Left ventricle myocardium superior (tissue), 1 donor: Measurements from ENCODE around the gene CALHM4. TPM values are rescaled to one million over a fixed set of nuclear protein-coding genes. Genes with fewer than 3 reads are reported as not detected.
"Not testable (repeated sequence)": the region's sequence is repeated elsewhere in the genome, so short reads cannot be mapped to it uniquely, and the experiment has no call there.

Experiments
- ATAC-seq: fragments of 200-7000 bp; cut with Tn5 transposase; one replicate; pipeline ENCODE4 v1.9.1; 2020; ENCODE audit warnings: mild to moderate bottlenecking, moderate library complexity
- DNase-seq: peaks from one replicate; pipeline ENCODE4 v3.0.0-alpha.2; 2020
- intact Hi-C: fragments of 100-400 bp; cut with micrococcal nuclease; formaldehyde crosslinking; loops from one replicate; pipeline ENCODE4 v1.11.0; 2022
- total RNA-seq: library from RNA; stranded (reverse); fragmentation: NEBNext Ultra II Directional; extraction: Animal tissue kit (Norgen Biotek cat#: 25700); gene quantifications from one replicate; pipeline ENCODE4 v1.2.1, GENCODE V29; 2021
- donor health status: DM: no; HTN: yes; CAD: no; lungs with severe emphysema.

CALHM4 gene
- total RNA-seq, 1 donor from 2014 or later: 0.32 TPM

DNA sequence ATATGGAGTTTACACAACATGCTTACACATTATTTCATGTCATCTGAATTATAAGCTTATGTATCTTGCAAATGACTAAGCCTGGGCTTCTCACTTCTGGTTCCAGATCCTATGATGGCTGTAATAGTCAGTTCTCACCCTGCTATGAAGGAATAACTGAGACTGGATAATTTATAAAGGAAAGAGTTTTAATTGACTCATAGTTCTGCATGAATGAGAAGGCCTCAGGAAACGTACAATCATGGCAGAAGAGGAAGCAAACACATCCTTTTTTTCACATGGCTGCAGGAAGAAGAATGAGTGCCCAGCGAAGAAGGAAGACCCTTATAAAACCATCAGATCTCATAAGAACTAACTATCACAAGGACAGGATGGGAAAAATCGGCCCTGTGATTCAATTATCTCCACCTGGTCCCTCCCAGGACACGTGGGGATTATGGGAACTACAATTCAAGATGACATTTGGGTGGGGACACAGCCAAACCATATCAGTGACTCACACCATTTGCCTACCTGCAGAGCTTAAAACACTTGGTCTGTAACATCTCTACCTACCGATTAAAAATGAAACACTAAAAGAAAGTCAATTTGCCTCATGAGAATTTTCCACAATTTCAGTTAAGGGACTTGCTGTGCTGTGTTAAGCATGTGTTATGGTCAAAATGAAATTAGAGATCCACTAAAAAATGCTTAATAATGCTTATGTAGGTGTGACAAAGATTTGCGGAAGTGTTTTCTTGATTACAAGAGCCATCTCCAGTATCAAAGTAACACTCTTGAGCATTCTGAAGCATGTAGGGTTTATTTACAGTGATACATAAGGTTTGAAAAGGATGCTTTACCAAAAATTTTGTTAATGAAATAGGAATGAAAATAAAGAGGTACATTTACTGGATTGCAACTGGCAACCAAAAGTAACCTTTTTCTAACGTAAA, 15.5 kb downstream of the CALHM4 start:
- DNase-seq: no peak
- intact Hi-C loops: no loop called here
- ATAC-seq: no peak

DNA sequence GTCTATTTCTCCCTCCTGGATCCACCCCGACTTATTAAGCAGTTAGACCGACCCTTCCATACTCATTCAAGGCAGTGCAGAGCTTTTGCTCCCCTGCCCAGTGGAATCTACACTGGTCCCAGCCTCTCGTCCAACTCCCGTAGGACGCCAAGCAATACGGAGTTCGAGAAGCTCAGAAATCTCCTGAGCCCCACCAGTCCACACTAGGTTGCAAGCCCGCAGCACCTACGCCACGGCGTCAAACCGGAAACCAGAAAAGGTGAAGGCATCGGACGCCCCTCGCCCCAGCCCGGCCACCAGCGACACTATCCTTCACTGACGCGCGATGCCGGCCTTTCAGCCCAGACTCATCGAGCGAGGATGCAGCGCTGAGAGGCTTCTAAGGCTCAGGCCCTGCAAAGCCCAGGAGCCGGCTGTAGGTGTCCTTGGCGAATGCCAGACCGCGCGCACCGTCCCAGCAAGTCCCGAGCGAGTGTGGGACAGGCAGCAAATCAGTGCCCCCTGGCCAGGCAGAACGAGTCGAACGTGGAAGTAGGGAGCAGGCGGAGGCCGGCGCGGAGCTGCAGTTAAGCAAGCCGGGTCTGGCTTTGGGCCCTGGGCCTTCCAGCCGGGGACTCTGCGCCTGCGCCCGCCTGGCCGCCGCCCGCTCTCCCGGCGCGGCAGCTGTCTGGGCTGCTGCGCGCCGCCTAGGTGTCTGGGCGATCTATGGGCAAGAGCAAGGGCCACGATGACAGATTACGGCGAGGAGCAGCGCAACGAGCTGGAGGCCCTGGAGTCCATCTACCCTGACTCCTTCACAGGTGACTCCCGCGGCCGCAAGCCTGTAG, 17.5 kb downstream of the CALHM4 start, which contains the start of gene RWDD1:
Gene RWDD1, plus strand, starts transcription at position 649 of the 827 bp plus-strand sequence. Its CDS starts 79 bp downstream, at position 728.
- intact Hi-C loops: no loop called here
- peak; percentile 100 for DNase-seq
- peak; percentile 98 for ATAC-seq

DNA sequence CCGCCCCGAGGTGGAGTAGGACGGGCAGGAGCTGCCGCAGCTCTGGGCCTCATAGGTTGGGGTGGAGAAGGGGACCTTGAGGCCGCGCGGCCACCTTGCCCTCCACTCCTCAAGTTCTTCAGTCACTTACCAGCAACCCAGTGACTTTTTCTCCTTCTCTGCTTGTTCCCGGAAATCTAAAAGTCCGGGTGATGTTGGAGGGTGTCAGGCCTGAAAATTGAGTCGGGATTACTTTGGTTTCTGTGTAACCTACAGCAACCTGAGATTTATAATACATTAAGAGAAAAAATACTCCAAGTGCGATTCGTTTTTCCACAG, 18.1 kb downstream of the CALHM4 start:
- ATAC-seq: no peak
- no peak for DNase-seq
- intact Hi-C loops: no loop called here

DNA sequence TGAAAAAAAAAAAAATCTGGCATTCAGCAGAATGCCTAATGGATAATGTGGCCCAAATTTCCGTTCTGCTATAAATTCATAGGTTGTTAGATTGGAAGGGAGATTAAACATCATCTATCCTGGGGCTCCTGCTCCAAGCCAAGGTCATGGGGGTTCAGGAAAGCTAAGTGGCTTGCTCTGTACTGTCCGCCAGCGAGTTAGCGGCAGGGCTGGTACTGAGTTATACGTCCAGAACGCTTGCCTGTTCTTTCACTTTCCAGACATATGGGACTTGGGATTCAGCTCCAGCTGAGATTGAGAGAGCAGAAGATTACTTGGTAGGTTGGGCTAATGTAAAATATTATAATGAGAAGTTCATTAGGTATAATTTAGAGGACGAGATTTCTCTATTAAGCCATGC, 18.6 kb downstream of the CALHM4 start:
- DNase-seq (peak; percentile 37), ATAC-seq (peak; percentile 42)
- intact Hi-C loops: no loop called here

DNA sequence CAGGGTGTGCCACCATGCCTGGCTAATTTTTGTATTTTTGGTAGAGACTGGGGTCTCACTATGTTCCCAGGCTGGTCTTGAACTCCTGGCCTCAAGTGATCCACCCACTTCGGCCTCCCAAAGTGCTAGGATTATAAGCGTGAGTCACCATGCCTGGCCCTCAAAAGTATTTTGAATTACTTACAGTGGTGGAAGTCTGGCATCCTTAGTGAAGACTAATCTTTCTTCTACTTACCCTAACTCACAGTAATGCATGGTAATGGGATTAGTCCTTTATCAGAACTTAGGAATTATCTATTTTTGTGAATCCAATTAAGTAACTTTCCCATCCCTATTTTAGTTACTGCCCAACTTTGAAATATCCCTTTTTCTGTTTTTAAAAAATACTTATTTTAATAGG, 21.7 kb downstream of the CALHM4 start:
- ATAC-seq (no peak), DNase-seq (no peak)
- intact Hi-C loops: no loop called here

DNA sequence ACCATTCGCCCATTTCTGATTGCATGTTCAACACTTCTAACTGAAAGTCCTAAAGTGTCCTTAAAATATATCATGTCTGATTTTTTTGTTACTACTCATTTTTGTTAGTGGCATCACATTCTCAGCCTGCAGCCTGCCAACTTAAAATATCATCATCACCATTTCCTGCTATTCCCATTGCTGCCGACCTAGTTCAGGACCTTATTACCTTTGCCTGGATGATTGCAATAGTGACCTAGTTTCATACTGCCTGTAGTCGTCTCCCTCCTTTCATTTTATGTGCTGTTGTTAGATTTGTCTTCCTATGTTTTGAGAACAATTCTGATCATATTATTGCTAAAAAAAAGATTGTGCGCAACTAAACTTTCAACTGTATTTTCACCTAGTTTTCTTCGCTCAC, 23.9 kb downstream of the CALHM4 start:
- no peak for ATAC-seq
- intact Hi-C loops: no loop called here
- DNase-seq: no peak

DNA sequence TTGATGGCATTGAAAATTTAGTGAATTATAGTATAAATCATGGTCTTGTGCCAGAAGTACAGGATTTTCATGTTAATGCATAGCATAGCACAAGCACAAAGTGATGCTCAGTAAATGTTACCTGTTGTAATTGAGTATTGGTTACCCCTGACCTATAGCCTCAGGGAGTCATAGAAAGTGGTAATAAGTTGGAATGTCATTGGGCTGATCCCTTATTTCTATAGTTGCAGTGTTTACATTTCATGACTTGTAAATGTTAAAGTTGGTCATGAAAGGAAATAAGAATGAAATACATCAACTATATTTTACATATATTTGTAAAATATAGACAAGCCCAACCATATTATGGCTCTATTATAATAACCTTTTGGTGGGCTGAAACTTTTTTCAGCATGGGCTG, 24.8 kb downstream of the CALHM4 start:
- DNase-seq (no peak), ATAC-seq (no peak)
- intact Hi-C loops: no loop called here

DNA sequence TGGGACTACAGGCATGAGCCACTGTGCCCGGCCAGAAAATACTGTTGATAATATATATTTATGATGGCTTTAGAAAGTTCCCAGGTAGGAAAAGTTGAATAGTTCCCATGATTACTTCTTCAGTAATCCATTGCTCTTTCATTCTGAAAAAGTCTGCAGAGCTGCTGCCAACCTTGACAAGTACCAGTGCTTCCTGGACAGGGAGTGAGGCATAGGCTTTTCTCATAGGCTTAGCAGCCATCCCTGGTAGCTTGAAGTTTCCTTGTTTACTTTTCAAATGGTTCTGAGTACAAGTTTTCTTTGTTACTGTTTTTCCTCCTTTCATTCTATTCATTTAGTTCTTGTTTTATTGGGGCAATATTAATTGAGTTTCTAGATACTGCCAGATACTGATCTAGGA, 25.6 kb downstream of the CALHM4 start:
- DNase-seq (no peak), ATAC-seq (peak; percentile 31)
- intact Hi-C loops: no loop called here

DNA sequence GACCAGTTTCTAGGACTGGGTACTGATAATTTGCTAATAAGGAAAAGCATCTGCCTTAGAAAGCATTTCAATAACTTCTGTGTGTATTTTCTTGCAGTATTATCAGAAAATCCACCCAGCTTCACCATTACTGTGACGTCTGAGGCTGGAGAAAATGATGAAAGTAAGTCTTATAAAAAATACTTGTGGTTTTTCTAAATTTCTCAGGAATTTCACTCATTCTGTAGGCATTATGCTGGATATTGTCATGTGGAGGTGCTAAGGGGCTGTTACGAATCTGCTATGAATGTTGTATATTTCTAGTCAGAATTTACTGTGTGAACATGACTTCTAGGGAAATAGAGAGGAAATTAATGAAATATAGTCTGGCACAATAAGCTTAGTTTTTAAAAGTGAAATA, 26.6 kb downstream of the CALHM4 start:
- intact Hi-C loops: no loop called here
- DNase-seq (no peak), ATAC-seq (no peak)

DNA sequence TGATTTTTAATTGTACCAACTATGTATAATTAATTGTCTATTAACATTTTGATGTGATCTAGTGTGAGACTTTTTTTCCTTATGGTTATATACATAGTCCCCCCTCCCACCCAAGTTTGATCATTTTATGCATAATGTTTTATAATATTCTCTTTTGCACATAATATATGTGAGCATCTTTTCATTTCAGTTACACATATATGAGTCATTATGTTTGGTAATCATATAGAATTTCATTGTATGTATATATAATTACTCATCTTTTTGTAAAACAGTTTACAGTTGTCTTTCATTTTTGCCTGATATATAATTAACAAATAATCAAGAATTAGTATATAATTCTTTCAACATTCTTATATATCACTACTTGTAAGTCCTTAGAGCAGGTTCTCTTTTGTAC, 32.7 kb downstream of the CALHM4 start:
- no peak for ATAC-seq
- intact Hi-C loops: no loop called here
- DNase-seq: no peak

DNA sequence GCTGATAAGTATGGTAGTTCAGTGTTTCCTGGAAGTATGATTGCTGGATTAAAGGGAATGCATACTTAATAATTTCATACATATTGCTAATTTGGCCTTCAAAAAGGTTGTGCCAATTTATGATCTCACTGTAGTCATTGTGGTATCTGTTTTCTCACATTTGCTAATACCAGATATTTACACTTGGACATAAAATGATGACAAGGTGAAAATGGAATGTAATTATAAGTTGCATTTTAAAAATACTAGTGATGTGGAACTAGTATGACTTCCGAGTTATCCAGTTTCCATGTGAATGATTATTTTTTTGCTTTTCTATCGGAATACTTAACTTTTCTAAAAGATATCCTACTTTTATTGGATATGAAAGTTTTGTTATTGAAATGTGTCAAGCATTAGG, 33.2 kb downstream of the CALHM4 start:
- intact Hi-C loops: no loop called here
- no peak for DNase-seq
- ATAC-seq: no peak

DNA sequence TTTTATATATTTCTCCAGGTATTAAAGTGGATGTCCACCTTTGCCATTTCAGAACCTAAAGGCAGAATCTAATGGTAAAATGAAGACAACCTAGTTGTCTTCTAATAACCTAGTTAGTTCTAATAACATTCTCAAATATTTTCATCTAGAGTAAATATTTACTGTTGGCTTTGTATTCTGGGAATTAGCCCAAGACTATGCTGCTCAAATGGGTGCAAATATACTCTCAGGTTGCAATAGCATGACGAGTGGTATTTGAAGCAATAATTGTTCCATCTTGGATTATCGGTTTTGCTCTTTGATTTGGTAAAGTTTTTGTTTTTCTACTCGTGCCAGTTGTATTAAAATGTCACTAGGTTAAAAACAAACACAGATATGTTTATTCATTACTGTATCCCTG, 41.7 kb downstream of the CALHM4 start:
- ATAC-seq: no peak
- intact Hi-C loops: no loop called here
- no peak for DNase-seq

DNA sequence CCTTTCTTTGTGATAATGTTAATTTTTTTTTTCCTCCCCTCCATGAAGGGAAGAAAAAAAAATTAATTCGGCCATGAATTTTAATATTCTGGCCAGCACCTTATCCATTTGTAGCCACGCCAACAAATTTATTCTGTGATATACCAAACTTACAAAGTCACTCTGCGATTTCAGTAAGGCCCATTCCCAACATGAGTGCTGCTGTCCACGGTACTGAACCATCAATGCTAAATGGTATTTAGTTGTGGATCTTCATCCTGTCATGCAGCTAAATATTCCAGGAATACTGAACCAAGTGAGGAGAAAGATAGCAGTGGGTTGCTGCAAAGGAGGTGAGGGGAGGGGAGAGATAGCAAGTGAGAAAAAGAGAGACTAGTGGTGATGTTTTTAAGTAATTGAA, 43.3 kb downstream of the CALHM4 start:
- ATAC-seq (no peak), DNase-seq (no peak)
- intact Hi-C loops: no loop called here

DNA sequence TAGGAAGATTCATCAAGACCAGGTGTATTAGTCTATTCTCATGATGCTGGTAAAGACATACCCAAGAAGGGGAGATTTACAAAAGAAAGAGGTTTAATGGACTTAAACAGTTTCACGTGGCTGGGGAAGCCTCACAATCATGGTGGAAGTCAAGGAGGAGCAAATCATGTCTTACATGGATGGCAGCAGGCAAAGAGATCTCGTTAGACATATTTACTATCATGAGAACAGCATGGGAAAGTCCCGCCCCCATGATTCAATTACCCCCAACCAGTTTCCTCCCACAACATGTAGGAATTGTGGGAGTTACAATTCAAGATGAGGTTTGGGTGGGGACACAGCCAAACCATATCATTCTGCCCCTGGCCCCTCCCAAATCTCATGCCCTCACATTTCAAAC, 50.4 kb downstream of the CALHM4 start:
- intact Hi-C loops, DNase-seq, ATAC-seq: not testable (repeated sequence)

DNA sequence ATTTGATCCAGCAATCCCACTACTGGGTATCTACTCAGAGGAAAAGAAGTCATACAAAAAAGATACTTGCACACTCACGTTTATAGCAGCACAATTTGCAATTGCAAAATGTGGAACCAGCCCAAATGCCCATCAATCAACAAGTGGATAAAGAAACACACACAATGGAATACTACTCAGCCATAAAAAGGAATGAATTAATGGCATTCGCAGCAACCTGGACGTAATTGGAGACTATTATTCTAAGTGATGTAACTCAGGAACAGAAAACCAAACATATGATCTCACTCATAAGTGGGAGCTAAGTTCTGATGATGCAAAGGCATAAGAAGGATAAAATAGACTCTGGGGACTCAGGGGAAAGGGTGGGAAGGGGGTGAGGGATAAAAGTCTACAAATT, 51.3 kb downstream of the CALHM4 start:
- ATAC-seq, DNase-seq, intact Hi-C loops: not testable (repeated sequence)

DNA sequence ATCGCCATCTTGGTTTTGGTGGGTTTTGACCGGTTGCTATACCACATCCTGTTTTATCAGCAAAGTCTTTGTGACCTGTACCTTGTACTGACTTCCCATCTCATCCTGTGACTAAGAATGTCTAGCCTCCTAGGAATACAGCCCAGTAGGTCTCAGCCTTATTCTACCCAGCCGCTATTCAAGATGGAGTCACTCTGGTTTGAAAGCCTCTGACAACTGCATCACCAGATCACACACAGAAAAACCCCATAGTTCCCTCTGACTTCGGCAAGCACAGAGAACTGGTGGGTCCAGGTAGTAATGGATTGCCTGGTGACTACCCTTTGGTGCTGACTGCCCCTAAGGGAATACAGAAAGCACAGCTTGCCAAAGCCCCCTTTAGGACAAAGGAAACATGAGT, 52.4 kb downstream of the CALHM4 start:
- intact Hi-C loops: no loop called here
- ATAC-seq (no peak), DNase-seq (no peak)
